NCI-H1417 (cell line): ENCODE results near the gene SNRPF.

ENCODE experiments used
- DNase-seq, 3 experiments: peaks; one replicate each; lab custom pipeline; 2025; lab: John Stamatoyannopoulos, UW

SNRPF gene

DNA sequence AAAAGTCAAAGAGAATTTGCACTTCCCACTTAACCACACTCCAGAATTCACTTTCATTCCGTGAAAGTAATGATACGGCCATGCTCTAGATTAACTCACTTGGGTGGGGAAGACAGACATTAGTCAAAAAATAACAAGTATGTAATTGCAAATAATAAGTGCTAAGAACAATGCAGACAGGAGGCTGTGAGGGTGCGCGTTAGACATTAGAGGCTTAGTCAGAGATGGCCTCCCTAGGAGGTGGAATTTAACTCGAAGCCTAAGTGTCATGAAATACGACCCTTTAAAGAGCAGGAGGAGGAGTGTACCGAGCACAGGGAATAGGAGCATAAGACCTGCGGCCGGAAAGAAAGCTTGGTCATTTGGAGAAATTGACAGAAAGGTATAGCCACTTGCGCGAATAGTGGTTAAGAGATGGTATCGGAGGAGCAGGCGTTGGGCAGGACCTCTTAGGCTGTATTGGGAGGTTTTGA is 628 bp downstream of the SNRPF start:
- peak; percentile 39 to 84 (median 63) for DNase-seq

DNA sequence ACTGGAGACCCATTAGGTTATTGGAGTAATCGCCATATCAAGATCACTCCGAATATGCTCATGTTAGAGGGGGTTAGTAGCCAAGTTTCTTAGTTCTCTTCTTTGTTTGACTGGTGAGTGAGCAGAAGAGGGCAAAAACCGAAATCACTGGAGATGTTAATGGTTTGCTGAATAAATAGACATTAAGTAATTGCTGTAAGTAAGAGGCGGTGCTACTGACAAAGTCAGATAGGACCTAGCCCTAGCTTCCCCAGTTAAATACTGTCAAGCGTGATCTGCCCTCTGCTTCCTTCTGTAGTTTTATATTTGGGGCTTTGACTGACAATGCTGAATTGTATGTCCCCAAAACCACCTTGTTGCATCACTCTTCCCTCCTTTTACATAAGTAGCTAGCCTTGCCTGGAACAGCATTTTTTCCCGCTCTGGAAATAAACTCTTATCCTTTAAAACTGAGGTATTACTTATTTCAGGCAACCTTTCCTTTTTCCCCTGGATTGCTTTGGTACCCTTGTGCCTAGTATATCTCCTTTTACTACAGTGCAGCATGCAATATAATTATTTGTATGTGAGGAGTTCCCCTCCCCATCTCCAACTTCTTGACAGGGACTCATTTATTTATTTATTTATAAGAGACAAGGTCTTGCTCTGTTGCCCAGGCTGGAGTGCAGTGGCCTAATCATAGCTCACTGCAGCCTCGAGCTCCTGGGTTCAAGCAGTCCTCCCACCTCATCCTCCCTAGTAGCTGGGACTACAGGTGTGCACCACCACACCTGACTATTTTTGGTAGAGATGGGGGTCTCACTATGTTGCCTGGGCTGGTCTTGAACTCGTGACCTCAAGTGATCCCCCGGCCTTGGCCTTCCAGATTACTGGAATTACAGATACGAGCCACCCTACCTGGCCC is 1.4 kb downstream of the SNRPF start:
- peak in 1 of 3 experiments; percentile 50 for DNase-seq

DNA sequence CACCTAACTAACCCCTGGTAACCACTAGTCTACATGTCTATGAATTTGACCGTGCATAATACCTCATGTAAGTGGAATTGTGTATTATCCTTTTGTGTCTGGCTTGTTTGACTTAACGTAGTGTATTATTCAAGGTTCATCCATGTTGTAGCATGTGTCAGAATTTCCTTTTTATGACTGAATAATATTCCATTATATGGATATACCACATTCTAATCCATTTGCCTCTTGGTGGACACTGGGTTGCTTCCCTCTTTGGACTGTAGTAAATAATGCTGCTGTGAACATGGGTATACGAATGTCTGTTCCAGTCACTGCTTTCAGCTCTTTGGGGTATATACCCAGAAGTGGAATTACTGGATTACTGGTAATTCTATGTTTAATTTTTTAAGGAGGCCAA is 3.3 kb downstream of the SNRPF start:
- no peak for DNase-seq

DNA sequence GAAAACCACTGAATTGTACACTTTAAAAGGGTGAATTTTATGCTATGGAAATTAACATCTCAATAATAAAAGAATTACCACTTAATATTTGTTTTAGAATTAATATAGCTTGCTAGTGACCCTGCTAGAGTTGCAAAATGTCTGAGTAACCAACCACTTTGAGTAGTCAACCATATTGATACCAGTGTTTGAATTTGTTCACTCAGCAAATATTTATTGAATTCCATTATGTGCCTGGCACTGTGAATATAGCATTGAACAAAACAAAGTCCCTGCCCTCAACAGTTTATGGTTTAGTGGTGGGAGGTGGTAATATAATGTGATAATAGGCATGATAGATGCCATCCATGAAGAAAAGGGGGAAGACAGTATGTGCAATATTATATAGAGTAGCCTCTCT is 4.6 kb downstream of the SNRPF start:
- no peak for DNase-seq

DNA sequence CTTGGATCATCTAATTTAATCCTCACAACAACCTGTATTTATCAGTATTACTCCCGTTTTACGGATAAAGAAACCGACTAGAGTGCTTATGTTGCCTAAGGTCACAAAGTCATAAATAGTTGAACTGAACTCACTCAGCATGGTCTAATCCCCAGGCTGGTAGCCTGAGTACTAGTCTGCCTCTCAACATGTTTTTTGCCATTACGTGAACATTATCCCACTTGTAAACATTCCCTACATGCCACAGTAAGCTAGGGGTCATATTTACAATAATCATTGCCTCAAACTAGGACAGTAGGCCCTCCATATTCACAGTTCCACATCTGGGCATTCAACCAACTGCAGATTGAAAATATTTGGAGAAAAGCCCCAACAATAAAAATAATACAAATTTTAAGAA is 12.1 kb downstream of the SNRPF start:
- no peak for DNase-seq

DNA sequence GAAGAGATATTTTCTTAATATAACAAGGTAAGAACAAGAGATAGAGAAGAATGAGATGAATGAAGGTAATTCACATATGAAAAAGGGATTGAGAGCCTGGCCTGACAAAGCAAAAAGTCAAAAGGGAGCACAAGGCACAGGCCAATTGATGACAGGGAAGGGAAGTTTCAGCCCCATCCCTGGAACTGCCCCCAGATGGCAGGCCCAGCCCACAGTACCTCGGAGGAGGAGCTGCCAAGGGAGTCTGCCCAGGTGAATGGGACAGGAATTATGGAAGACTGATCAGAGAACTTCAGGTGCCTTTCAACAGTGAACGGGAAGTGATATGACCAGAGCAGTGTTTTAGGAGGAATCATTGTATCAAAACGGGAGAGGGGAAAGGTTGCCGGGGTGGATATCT is 15.7 kb downstream of the SNRPF start:
- DNase-seq: no peak

DNA sequence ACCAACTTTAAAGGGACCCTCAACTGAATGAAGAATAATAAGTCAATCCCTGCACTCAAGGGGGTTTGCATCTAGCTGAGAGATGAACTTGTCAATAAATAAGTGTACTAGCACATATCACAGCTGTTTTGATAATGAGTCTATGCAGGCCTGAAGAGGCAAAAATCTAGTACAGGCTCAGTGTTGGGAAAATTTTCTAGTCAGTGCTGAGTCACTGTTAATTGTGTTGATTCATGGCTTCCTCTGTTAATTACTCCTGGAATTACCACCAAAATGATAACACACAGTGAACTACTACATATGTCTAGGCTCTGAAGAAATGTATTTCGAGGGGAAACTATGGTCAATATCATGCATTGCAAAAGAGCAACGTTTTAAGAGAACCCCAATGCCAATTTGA is 18.9 kb downstream of the SNRPF start:
- DNase-seq: no peak

DNA sequence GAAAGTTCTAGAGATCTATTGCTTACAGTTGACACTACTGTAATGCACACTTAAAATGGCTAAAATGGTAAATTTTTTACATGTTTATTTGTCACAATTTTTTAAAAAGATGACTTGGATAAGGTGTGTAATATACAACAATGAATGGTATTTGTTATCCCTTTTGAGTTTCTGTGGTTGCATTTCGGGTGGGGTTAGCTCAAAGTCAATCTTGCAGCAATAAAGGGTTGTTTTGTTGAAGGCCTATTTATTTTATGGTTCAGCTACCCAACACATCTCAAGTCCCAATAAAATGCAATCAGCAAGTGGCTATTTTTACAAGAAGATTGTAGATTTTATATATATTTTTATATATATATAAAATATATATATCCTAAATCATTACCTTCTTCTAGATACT is 22.1 kb downstream of the SNRPF start:
- DNase-seq: no peak

DNA sequence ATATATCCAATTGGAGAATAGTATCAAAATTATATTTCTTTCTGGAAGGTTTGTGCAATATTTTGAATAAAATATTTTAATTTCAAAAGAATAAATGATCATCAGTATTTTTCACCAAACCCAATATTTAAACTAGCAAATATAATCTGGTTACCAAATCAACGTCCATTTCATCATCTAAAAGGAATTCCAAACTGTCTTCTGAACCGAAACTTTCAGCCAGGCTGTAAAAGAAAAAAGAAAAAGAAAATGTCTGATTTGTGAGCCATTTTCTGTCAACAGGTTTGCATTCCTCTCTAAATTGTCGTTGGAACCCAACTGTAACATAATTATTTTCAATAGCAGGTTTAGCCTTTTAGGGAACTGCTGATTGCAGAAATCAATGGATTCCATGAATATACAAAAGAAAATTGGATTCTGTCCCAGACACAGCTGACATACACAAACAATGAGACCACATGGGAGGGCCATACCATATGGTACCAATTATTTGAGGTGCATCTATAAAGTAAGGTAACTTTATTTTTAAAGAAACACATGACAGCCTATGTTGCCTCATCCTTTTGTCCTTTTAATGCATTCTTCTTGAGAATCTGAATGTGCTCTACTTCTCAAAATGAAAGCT is 22.7 kb downstream of the SNRPF start:
- peak in 1 of 3 experiments; percentile 64 for DNase-seq

DNA sequence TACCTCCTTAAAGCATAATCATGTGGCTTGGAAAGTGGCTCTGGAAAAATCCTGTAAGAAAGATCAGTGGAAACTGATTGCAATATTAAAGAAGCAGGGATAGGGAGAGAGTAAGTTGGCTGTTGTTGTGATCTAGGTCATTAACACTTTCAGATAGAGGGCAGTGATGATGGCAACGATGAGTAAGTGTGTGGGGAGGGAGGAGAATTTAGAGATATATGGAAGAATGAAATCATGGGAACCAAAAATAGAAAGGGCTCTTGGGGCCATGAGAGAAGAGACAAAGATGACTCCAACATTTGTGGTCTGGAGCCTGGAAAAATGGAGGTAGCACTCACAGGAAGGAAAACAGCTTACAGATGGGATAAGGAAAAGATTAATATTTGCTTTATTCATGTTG is 23.3 kb downstream of the SNRPF start:
- DNase-seq: no peak

DNA sequence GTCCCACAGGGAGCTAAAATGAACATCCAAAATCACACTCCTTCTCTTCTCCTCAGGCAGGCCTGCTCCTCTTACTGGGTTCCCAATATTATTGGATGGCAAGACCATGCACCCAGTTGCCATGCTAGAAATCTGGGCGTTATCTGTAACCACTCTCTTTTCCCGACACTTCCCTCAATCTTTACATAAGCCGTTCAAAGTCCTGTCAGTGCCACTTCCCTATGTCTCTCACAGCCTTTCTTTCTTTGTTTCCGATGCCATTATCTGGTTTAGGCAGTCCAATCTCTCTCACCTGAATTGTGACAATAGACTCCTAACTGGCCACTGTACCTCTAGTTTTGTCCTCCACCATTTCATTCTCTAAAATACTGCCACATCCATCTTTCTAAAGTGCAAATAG is 24.1 kb downstream of the SNRPF start:
- DNase-seq: no peak

DNA sequence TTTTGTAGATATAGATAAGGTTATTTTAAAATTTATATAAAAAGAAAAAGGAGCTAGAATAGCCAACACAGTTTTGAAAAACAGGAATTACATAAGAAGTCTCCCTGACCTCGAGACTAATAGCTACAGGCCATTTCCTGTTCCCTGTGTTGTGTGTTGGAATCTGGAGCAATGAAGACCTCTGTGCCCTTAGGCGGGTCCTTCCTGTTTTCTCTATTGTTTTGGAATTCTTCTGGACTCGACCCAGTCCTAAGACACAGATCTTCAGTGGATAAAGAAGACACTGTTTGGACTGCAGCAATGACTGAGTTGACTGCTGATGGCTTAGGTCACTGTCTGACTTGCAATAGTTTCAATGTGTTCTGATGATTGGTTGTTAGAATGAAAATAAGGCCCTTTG is 26.2 kb downstream of the SNRPF start:
- DNase-seq: no peak

DNA sequence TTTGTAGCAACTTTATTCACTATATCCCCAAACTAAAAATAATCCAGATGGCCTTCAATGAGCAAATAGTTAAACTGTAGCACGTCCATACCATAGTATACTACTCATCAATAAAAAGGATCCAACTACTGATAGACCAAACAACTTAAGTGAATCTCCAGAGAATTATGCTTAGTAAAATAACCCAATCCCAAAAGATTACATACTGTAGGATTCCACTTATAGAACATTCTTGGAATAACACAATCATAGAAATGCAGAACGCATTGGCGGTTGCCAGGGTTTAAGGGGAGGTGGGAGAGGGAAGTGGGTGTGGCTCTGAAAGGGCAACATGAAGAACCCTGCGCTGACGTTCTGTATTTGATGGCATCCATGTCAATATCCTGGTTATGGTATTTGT is 28.6 kb downstream of the SNRPF start:
- no peak for DNase-seq

DNA sequence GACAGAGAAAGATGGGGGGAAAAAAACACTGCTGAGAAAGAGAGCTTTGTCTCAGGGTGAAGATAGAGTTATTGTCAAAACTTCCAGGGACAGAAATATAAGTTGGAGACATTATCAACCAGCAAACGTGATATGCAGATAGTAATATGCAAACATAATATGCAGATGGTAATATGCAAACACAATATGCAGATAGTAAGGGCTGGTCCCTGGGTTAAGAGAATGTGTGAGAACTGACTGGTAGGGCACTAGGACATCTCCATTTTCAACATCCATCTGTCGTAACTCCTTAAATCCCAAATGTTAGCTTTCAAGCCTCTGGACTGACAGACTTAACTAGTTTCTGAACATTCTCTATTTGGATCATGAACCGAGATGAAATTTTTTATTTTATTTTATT is 32.2 kb downstream of the SNRPF start:
- no peak for DNase-seq

DNA sequence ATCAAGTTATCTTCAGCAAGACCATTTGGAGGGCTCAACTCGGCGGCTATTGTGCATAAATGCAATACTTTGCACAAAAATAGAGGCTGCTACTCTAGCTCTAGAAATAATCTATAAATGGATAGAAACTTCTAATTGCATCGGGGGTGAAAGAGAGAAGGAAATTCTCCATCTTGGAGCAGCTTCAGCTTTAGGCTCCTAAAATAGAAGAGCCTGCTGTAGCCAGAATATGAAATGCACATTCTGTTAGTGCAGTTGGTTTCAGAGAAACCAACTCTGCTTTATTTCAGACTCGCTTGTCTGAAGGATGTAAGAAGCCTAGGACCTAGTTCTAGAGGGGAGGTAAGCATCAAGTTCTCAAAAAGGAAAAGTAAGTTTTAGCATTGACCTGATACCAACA is 38.1 kb downstream of the SNRPF start:
- no peak for DNase-seq

DNA sequence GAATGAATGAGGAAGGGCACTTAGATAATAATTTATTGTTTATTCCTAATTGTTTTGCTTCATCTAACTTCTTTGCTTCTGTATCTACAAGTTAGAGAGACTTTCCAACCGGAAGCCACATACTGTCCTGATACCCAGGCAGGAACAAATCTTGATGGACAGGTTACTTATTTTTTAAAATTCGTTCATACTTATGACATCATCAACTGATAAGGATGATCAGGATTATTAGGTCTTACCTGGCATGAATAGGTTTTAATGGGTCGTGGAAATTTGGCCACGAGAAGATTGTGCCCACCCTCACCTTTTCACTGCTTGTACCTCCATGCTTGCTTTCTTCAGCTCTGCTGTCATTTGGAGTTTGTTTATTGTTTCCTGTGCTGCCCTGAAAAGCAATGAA is 39.3 kb downstream of the SNRPF start:
- DNase-seq: no peak

DNA sequence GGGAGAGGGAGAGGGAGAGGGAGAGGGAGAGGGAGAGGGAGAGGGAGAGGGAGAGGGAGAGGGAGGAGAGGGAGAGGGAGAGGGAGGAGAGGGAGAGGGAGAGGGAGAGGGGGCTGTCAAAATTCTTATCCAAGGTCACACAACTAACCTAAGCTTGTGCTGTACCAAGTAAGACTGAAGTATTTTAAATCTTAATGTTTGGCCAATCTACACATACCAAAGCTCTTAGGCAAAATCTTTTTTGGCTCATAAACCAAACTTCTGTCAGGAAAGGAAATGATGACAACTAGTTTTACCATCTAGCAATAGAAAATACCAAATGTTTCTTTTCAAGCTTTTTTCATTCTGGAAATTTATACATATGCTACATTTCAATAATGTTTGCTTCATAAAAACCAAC is 49.8 kb downstream of the SNRPF start:
- DNase-seq: no peak

DNA sequence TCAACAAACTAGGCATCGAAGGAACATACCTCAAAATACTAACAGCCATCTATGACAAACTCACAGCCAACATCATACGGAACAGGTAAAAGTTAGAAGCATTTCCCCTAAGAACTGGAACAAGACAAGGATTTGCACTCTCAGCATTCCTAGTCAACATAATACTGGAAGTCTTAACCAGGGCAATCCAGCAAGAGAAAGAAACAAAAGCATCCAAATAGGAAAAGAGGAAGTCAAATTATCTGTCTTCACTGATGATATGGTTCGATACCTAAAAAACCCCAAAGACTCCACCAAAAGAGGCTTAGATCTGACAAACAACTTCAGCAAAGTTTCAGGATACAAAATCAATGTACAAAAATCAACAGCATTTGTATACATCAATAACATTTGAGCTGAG is 51.1 kb downstream of the SNRPF start:
- DNase-seq: no peak
